NCI-H2107 (cell line): ENCODE results near the gene A4GALT.
"Not testable (repeated sequence)": the region's sequence is repeated elsewhere in the genome, so short reads cannot be mapped to it uniquely, and the experiment has no call there.

Source experiments
- DNase-seq: peaks from one replicate; lab custom pipeline; 2025; lab: John Stamatoyannopoulos, UW

A4GALT gene, protein sequence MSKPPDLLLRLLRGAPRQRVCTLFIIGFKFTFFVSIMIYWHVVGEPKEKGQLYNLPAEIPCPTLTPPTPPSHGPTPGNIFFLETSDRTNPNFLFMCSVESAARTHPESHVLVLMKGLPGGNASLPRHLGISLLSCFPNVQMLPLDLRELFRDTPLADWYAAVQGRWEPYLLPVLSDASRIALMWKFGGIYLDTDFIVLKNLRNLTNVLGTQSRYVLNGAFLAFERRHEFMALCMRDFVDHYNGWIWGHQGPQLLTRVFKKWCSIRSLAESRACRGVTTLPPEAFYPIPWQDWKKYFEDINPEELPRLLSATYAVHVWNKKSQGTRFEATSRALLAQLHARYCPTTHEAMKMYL

DNA sequence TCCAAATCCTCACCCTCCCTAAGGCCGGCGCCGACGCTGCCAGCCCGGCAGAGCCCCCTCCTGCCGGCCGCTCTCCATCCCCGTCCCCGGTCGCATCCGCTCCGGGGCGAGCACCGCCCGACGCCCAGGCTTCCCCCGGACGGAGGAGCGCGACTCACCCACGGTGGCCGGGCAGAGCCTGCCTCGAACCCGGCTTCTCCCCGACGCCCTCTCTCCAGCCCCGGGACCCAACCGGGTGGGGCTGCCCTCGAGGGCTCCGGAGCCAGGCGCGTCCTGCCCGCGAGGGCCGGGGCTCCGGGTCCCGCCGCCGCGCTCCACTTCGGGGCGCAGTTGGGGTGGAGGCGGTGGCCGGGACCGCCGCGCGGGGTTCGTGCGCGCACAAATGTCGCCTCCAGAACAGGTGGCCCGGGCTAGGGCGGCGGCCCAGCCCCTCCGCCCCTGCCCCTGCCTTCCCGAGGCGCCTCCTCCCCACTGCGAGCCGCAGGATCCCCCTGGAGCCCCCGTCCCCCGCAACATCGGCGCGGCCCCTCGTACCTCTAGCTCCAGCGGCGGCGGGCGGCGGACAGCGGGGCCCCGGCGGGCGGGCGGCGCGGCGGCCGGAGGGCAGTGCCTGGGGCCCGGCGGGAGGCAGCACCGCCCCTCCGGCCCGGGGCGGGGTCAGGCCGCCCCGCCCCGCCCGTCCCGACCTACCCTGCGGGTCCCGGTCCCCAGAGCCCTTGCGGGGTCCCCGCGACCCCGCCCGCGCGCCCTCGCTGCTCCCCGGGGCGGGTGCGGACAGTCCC, at the start of gene A4GALT:
A4GALT (minus strand) TSS at position 608 of the 782 bp plus-strand sequence. CDS start 26,919 bp downstream, outside the sequence.
- DNase-seq: no peak

DNA sequence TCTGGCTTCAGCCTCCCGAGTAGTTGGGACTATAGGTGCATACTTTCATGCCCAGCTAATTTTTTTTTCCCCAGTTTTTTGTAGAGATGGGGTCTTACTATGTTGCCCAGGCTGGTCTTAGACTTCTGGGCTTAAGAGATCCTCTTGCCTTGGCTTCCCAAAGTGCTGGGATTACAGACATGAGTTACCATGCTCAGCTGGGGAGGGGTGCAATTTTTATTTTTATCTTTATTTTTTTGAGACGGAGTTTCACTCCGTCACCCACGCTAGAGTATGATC, 49.7 kb upstream of the A4GALT start:
- DNase-seq: no peak

DNA sequence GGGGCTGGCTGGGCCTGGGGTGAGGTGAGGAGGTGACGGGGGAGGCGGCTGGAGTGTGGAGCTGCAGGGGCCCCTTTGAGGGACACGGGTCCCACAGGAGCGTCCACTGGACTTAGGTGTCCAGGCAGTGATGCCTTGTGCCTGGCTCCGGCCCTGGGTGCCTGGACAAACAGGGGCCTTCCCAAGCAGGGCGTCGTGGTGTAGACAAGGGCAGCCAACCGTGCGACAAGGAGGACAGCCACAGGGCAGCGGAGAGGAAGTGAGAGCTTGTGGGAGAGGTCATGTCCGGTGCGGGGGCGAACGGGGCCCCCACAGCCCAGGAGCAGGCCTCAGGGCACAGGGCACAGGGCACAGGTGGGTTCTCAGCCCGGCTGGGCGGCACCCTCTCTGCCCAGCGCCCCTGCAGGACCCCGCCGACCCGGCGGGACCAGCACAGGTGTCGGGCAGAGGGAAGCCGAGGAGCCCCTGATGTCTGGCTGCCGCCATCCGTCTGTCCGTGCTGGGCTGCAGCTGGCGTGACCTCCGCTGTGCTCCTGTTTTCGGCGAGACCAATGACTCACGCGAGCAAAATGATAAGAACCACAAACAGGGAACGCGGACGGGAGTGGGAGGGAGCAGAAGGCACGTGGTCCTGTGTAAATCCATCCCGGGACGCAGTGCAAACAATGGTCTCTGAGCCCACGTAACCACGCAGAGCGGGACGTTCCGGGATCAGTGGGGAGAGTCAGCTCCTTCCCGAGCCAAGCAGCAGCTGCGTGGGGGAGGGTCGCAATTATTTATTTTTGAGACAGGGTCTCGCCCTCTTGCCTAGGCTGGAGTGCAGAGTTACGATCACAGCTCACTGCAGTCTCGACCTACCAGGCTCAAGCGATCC, 49.1 kb upstream of the A4GALT start:
- DNase-seq: no peak

DNA sequence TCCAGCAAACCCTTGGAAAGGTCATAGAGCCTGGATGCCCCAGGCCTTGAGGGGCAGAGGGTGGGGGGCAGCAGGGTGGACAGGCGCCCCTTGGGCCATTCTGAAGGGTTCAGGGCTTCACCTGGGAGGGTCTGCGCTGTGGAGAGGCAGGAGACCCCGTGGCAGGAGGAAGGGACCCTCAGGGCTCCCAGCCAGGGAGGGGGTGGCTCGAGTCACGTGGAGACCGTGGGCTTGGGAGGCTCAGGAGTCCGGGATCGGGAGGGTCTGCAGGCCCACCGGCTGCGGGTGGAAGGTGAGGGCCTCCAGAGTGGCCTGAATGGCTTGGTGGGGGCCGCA, 48.5 kb upstream of the A4GALT start:
- DNase-seq: no peak

DNA sequence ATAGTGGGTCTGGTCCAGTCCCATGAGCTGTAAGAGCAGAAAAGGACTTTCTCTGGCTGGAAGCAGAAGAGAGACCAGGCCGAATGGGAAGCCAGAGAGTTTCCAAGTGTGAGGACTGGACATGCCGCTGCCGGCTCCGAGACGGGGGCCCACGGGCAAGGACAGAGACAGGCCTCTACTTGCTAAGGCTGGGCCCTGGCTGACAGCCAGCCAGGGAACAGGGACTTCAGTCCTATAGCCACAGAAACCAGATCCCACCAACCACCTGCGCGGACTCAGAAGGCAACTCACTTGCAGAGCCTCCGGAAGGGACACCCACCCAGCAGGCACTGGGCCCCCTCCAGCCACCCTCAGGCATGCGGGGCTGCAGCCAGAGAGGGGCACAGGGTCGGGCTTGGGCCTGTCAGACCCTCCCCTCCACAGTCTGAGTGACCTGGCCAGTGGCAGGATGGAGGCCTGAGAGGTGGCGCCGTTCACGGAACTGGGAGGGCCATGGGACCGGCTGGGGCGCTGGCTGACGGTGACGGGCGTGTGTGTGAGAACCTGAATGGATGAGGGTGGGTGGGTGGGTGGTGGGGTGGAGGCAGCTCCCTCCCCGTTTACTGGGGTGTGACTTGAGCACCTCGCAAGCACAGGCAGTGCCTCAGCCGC, 47.8 kb upstream of the A4GALT start:
- DNase-seq: no peak

DNA sequence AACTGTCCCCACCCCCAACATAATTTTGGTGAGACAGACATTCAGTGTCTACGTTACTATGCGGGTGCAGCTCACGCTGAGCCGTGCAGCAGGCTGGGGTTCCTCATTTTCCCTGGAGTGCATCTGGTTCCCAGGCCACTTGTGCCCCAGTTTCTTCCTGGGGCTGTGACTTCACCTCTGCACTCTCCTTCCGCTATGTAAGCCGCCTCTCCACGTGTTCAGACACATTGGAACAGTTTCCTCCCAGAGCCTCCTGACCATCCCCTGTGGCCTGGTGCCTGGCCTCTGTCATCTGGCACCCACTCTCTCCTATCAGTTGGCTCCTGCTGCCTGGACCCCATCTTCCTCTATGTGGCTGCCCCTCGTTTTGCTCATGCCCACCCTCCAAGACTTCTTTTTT, 46.2 kb upstream of the A4GALT start:
- DNase-seq: no peak

DNA sequence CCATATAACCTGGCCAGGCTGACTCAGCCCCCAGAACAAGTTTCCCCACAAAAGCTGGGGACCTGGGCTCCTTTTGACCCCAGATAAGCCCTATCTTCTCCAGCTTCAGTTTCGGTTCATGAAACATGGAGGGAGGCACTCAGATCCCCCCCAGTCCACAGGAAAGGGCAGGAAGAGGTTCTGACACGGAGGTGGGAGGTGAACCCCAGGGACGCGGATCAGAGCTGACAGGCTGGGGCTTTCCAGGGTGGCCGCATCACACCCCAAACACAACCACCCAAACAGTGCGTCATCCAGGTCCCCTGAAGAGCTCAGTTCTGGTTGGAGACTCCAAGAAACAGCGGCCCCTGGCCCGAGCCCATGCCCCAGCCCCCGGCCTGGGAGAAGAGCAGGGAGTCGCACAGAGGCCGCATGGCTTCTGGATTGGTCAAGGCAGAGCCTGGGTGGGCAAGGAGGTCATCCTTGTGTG, 44.3 kb upstream of the A4GALT start:
- no peak for DNase-seq

DNA sequence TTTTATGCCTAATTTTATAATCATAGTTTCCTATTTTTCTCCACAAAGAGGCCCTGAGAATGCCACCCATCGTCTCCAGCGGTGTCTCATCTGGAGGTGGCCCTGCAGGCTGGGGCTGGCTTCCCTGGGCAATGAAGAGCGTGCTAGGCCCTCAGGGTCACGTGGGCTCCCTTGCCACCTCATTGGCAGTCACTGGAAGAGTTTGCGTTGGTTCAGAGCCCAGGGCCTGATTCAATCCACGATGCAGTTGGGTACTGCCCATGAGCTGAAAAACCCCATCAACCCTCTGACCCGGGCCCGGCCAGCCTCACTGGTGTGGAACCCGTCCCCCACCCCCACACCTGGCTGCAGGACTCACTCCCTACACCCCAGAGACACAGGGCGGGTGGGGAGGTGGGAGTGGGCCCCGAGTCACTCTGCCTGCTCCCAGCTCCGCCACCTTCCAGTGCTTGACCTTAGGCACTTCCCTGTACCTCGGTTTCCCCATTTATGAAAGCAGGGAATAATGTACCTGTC, 43.4 kb upstream of the A4GALT start:
- DNase-seq: no peak

DNA sequence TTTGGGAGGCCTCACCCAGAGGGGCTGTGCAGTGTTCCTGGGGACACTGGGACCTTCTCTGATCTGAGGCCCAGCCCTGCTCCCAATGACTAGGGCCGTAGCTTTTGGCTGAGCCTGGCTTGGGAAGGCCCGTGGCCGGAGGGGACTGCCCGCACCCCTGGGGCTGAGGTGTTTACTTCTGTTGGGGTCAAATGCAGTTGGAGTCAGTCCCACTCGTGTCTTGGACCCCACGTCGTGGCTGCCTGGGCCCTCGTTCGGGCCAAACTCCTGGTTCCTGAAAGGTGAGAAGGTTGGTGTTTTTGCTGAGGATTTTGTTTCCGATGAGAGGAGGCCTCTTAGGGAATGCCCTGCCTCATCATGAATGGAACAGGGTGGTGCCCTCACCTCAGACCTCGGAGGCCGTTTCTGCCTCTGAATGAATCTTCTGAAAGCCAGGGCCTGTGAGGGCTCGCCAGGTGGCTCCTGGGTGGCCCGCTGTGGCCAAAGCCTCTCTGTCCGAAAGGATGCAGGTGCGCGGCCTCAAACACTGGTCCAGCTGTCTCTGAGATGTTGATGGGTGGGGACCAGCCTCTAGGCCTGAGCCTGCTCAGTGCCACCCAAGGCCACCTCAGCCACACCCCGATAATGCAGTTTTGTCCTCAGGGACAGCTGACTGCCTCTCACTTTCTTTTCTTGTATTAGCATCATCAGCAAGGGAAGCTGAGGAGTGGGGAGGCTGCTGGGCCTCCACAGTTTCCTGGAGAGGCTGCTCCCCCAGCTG, 40.3 kb upstream of the A4GALT start:
- DNase-seq: no peak

DNA sequence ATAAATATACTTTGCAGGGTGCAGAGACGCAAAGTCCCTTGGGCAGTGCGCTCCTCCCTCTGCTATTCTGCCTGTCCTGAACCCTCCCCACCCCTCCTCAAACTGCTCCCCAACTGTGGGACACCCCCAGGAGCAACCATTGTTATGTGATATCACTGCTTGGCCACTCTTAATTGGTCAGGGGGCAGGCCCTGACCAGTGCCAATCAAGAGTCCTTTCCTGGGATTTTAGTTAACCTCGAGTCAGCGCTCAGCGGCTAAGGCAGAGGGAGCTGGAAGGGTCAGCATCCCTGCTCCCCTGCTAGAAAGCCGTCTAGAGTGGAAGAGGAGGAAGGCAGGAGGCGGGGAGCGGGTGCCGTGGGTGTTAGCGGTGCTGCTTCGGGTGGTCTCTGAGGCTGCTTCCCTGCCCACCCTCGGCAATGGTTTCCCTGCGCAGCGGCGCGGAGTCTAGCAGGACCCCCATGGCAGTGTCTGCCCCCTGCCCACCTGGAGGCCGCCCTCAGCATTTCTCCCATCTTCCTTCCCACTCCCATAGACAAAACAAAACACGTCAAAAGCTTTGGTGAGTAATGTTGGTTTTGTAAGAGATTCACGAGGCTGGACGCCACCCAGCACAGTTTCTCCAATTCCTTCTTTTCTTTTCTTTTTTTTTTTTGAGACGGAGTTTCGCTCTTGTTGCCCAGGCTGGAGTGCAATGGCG, 38.4 kb upstream of the A4GALT start:
- DNase-seq: no peak

DNA sequence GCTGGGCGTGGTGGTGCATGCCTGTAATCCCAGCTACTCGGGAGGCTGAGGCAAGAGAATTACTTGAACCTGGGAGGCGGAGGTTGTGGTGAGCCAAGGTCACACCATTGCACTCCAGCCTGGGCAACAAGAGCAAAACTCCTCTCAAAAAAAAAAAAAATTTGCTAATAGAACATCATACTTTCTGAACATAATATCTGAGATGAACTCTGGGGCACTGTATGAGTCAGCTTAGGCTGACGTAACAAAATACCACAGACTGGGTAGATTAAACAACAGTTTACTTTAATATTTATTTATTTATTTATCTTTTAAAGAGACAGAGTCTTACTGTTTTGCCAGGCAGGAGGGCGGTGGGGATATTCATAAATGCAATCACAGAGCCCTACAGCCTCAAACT, 34.9 kb upstream of the A4GALT start:
- DNase-seq: not testable (repeated sequence)

DNA sequence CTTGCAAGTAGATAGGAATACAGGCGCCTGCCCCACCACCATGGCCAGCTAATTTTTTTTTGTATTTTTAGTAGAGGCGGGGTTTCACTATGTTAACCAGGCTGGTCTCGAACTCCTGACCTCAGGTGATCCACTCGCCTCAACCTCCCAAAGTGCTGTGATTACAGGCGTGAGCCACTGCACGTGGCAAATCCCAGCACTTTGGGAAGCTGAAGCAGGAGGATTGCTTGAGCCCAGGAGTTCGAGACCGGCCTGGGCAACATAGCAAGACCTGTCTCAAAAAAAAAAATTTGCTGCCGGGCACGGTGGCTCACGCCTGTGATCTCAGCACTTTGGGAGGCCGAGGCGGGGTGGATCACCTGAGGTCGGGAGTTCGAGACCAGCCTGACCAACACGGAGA, 34.5 kb upstream of the A4GALT start:
- DNase-seq: not testable (repeated sequence)

DNA sequence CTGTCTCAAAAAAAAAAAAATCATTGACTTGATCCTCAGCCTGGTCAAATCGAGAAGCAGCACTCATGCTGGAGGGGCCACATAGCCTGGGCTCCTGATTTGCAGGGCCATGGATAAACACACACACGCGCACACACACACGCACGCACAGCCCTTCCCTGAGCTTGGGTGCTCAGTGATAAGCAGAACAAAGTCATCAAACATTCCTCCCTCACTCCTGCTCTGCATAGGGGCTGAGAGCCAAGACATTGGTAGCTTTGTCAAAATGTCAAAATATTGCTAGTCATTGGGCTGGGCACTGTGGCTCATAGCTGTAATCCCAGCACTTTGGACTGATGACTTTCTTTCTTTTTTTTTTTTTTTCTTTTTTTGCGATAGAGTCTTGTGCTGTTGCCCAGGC, 34.0 kb upstream of the A4GALT start:
- no peak for DNase-seq

DNA sequence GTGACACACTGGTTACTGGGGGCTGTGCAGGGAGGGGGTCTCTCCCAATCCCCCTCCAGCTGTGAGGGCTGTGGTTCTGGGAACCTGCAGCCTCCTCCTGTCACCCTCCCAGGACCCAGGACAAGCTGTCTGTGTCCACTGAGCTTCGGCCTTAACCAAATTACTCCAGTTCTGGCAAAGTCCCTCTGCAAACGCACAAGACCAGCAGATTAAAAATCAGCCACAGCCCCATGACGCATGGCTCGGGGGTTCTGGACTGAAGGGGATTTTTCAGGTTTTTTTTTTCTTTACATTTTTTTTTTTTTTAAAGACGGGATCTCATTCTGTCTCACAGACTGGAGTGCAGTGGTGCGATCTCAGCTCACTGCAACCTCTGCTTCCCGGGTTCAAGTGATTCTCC, 32.2 kb upstream of the A4GALT start:
- no peak for DNase-seq

DNA sequence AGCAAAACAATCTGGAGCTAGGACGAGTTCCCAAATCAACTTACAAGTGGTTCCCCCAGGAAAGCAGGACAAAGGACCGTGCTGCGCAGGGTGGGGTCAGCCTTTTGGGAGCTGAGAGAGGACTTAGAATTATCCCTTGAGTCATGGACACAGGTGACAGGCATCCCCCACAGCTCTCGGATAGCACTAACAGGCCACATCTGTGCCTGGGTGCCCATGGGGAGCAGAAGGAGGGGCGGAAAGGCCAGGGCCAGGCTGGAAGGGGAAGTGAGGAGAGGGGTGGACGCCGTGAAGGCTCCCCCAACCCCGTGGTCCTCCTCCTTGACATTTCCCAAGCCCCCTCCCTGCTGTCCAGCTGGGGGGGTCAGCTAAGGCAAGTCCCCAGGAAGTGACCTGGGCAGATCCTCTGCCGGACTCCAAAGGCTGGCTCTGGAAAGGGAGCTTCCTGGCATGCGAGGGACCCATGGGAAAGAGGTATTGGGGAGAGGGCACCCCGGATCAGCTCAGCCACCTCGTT, 31.6 kb upstream of the A4GALT start:
- DNase-seq: no peak

DNA sequence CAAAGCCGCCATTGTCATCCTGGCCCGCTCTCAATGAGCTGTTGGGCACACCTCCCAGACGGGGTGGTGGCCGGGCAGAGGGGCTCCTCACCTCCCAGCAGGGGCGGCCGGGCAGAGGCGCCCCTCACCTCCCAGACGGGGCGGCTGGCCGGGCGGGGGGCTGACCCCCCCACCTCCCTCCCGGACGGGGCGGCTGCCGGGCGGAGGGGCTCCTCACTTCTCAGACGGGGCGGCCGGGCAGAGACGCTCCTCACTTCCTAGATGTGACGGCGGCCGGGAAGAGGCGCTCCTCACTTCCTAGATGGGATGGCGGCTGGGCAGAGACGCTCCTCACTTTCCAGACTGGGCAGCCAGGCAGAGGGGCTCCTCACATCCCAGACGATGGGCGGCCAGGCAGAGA, 29.8 kb upstream of the A4GALT start:
- DNase-seq: not testable (repeated sequence)

DNA sequence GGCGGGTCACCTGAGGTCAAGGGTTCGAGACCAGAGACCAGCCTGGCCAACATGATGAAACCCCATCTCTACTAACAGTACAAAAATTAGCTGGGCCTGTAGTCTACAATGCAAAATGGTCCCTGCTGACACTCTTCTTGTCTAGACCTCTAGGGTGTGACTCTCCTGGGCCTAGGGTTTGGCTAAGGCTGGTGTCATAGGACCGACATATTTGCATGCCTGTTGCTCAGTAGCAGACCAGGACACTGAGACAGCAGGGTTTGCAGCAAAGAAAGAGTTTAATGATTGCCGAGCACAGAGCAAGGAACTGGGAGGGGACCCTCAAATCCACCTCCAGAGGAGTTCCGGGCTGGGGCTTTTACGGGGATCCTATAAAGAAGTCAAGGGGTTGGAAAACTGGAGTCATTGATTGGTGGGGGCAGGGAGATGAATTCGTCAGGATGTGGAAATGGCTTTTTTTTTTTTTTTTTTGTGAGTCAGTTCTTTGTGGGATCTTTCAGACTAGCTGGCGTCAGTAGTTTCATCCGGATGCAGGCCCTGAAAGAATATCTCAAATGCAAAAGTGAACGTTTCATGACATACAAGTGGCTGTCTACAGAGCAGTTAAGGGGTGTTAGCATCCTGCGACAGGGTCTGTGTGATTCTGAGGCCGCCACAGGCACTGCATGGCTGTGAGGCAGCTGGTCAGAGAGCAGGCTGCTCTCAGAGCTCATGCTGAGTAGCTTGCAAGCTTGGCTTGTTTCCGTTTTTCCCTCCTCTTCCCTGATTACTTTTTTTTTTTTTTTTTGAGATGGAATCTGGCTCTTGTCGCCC, 27.2 kb upstream of the A4GALT start:
- DNase-seq: no peak

DNA sequence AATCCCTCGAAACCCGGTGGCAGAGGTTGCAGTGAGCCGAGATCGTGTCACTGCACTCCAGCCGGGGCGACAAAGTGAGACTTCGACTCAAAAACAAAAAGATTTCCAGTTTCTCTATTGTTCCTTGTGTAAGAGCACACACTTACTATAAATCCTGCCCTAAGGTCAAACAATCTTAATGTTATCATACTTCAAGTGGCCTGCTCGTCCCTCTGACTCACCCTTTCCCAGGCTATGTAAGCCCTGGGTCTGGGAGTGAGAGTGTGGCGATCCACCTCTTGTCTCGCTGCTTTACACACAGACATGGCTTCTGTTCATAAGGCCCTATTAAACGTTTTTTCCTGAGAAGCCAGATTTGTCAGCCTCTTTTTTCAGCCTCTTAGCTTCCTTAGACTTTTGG, 24.4 kb upstream of the A4GALT start:
- no peak for DNase-seq

DNA sequence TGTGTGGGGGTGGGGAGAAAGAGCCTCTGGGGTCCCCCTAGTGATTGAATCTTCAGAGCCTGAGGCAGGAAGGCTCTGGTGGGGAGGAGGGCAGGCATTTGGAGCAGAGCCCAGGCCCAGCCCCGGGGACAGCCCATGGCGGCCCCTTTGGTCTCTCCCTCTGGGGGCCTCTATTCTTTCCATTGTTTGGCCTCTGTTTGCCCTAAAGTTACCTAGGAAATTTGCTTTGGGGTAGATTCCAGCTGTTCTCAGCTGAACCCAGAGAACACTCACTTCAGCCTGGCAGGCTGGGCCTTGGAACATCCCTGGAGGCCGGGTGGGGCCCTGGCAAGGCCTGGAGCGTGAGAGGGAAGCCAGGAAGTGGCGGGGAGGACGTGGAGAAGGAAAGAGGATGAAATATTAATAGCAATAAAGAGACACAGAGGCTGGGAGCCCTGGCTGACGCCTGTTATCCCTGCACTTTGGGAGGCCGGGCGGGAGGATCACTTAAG, 22.9 kb upstream of the A4GALT start:
- no peak for DNase-seq
